ENCODE results near the gene BATF2. TPM values are rescaled to one million over a fixed set of nuclear protein-coding genes. Genes with fewer than 3 reads are reported as not detected.

The BATF2 gene
- total RNA-seq, 1 experiment from 2014 or later, result 0.72 TPM

DNA sequence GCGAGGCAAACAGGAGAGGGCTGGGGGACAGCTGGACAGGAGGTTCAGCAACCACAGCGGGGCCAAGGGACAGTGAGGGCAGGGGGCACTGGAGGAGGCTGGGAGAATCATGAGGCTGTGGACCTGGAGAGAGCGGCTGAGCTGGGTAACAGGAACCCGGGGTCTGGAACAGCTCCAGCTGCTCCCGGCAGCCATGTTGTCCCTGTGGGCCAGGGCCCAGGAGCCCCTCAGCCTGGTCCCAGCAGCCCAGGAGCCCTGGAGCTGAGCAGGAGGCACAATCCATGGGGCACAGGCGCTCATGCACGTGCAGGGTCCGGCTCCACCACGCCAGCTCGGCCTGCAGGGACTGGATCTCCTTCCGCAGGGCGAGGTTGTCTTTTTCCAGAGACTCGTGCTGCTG is 7.4 kb downstream of the BATF2 start:
- no peak overlapping the region for H2BK120ac ChIP-seq (ENCODE audit: low read depth, low read length, poor library complexity, severe bottlenecking)
- no peak overlapping the region for H3K9ac ChIP-seq (ENCODE audit: extremely low read depth, insufficient read length, low read length)
- Mint-ChIP-seq H3K27me3 (ENCODE audit: low read depth) (no peaks in the 10 kb centered on the region; the same call in 1 of the 2 replicates), H3K9me3 (no peaks in the 10 kb centered on the region), H3K4me1 (no peaks in the 10 kb centered on the region), H3K27ac (no peak overlapping the region), H3K4me3 (no peak overlapping the region), H3K36me3 (ENCODE audit: insufficient read depth in 1 of 3, low read depth in 3 of 3) (no peaks in the 10 kb centered on the region)
- H3K79me2 ChIP-seq (ENCODE audit: insufficient read depth, low read length), result no peaks in the 10 kb centered on the region
- H4K5ac ChIP-seq (ENCODE audit: insufficient read length, low read depth, low read length), result no peak overlapping the region
- no peak overlapping the region for H3K27ac ChIP-seq (ENCODE audit: insufficient read length, low read depth, low read length)
- no peak overlapping the region for H2BK12ac ChIP-seq (ENCODE audit: insufficient read length, low read depth, low read length)
- no peak overlapping the region for H4K91ac ChIP-seq (ENCODE audit: insufficient read length, low read depth, low read length)
- H2BK20ac ChIP-seq (ENCODE audit: low read depth, low read length, poor library complexity, severe bottlenecking), result no peak overlapping the region
- no peak overlapping the region for H4K8ac ChIP-seq (replicated peaks; ENCODE audit: insufficient read length, low read depth, low read length)
- TF ChIP-seq, protein P1, sequence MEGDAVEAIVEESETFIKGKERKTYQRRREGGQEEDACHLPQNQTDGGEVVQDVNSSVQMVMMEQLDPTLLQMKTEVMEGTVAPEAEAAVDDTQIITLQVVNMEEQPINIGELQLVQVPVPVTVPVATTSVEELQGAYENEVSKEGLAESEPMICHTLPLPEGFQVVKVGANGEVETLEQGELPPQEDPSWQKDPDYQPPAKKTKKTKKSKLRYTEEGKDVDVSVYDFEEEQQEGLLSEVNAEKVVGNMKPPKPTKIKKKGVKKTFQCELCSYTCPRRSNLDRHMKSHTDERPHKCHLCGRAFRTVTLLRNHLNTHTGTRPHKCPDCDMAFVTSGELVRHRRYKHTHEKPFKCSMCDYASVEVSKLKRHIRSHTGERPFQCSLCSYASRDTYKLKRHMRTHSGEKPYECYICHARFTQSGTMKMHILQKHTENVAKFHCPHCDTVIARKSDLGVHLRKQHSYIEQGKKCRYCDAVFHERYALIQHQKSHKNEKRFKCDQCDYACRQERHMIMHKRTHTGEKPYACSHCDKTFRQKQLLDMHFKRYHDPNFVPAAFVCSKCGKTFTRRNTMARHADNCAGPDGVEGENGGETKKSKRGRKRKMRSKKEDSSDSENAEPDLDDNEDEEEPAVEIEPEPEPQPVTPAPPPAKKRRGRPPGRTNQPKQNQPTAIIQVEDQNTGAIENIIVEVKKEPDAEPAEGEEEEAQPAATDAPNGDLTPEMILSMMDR (conservative IDR thresholded peaks at IDR 0.05), result no peak
- H3K4ac ChIP-seq (ENCODE audit: low read depth, low read length), result no peak overlapping the region
- no peak overlapping the region for H2AFZ ChIP-seq (ENCODE audit: low read length)
- no peaks in the 10 kb centered on the region for H4K20me1 ChIP-seq (ENCODE audit: control insufficient read depth, insufficient read depth, insufficient read length)
- no peak overlapping the region for H3K23ac ChIP-seq (ENCODE audit: insufficient read length, low read depth, low read length)
- H2AK5ac ChIP-seq (ENCODE audit: insufficient read length, low read length), result no peak overlapping the region
- no peaks in the 10 kb centered on the region for H3K9me3 ChIP-seq (ENCODE audit: control insufficient read depth, low read depth, low read length)
- no peak overlapping the region for H3T11ph ChIP-seq (ENCODE audit: low read length)
- H3K4me1 ChIP-seq (ENCODE audit: insufficient read depth, low read length), result no peaks in the 10 kb centered on the region
- H3K4me2 ChIP-seq (ENCODE audit: insufficient read depth, insufficient read length, low read length), result no peak overlapping the region
- no peaks in the 10 kb centered on the region for H3K27me3 ChIP-seq (ENCODE audit: insufficient read depth, low read length)
- H2BK5ac ChIP-seq (ENCODE audit: insufficient read length, low read length), result no peak overlapping the region
- H3K79me1 ChIP-seq (ENCODE audit: insufficient read depth, low read depth, low read length, poor library complexity, severe bottlenecking), result no peaks in the 10 kb centered on the region
- H3K14ac ChIP-seq (ENCODE audit: insufficient read depth, low read length), result no peak overlapping the region
- H3K18ac ChIP-seq (ENCODE audit: insufficient read length, low read depth, low read length), result no peak overlapping the region
- no peak for DNase-seq
- no peak overlapping the region for H3K56ac ChIP-seq (ENCODE audit: insufficient read length, low read depth, low read length)
- H2BK15ac ChIP-seq (ENCODE audit: low read depth, low read length), result no peak overlapping the region
- no CpG with 5 or more reads among the region's 13 CpGs for WGBS (ENCODE audit: extremely low coverage, insufficient read length, low lambda C conversion rate)
- H3K23me2 ChIP-seq (ENCODE audit: insufficient read length, low read depth, low read length, poor library complexity, severe bottlenecking), result no peaks in the 10 kb centered on the region

Data from H9 (cell line).